IMR-90 (cell line): ENCODE results near the gene ADAMTS17. TPM values are rescaled to one million over a fixed set of nuclear protein-coding genes. Genes with fewer than 3 reads are reported as not detected.

Source experiments
- ATAC-seq: fragments of 200-7000 bp; cut with Tn5 transposase; 2 replicates; pipeline ENCODE4 v1.9.1; 2020; ENCODE audit warnings: low read depth, mild to moderate bottlenecking, moderate library complexity
- BruUV-seq: library from RNA; stranded (reverse); fragments of 400-500 nt; replicated peaks from 2 replicates; lab custom pipeline; 2021; lab: Mats Ljungman, UMichigan
- CTCF ChIA-PET: fragments of 300-600 bp; formaldehyde crosslinking; extraction: SDS; loops from one replicate; lab custom pipeline; 2021; ENCODE audit warnings: antibody characterized with exemption; lab: Yijun Ruan, JAX
- POLR2A ChIA-PET: fragments of 300-600 bp; sonication (Branson Sonifier 250); formaldehyde crosslinking; loops from one replicate; lab custom pipeline; 2022; ENCODE audit warnings: antibody characterized with exemption; ENCODE audit not compliant: unreplicated experiment; lab: Charles Lee
- DNase-seq: peaks from one replicate; pipeline ENCODE4 v3.0.0; 2013
- H2AFZ ChIP-seq: replicated peaks from 2 replicates; pipeline ENCODE3; 2013; ENCODE audit warnings: low read length, mild to moderate bottlenecking; ENCODE audit not compliant: poor library complexity
- H2AK5ac ChIP-seq: 2 replicates; pipeline ENCODE4 v1.6.1; 2013; ENCODE audit warnings: low read depth, low read length, inconsistent platforms
- H2AK9ac ChIP-seq: replicated peaks from 2 replicates; pipeline ENCODE3; 2013; ENCODE audit warnings: mild to moderate bottlenecking, low read depth, low read length, moderate library complexity; ENCODE audit not compliant: poor library complexity
- H2BK120ac ChIP-seq: 2 replicates; pipeline ENCODE4 v1.6.1; 2013; ENCODE audit warnings: low read depth, low read length, inconsistent platforms
- H2BK15ac ChIP-seq: 3 replicates; pipeline ENCODE4 v1.6.1; 2013; ENCODE audit warnings: low read depth, low read length, inconsistent platforms
- H2BK20ac ChIP-seq: 2 replicates; pipeline ENCODE4 v1.6.1; 2013; ENCODE audit warnings: low read depth, mild to moderate bottlenecking, inconsistent platforms, low read length, moderate library complexity
- H2BK5ac ChIP-seq: 2 replicates; pipeline ENCODE4 v1.6.1; 2013; ENCODE audit warnings: mild to moderate bottlenecking, low read depth, low read length, inconsistent platforms; ENCODE audit not compliant: poor library complexity, severe bottlenecking
- H3K14ac ChIP-seq: replicated peaks from 2 replicates; pipeline ENCODE4 v1.6.1; 2013; ENCODE audit warnings: low read depth, low read length, inconsistent platforms
- H3K18ac ChIP-seq: 2 replicates; pipeline ENCODE4 v1.6.1; 2013; ENCODE audit warnings: low read depth, low read length, control low read depth
- H3K23ac ChIP-seq: 2 replicates; pipeline ENCODE4 v1.6.1; 2013; ENCODE audit warnings: low read depth, low read length, inconsistent platforms
- H3K27ac ChIP-seq: 2 replicates; pipeline ENCODE4 v1.5.1; 2013; ENCODE audit warnings: mild to moderate bottlenecking, control low read depth, low read length; ENCODE audit not compliant: insufficient read depth
- H3K27me3 ChIP-seq: 2 replicates; pipeline ENCODE4 v1.6.1; 2013; ENCODE audit warnings: low read length; ENCODE audit not compliant: control insufficient read depth, insufficient read depth
- H3K36me3 ChIP-seq: 2 replicates; pipeline ENCODE4 v1.6.1; 2013; ENCODE audit warnings: low read length, mixed read lengths; ENCODE audit not compliant: control insufficient read depth, insufficient read depth
- H3K4ac ChIP-seq: 2 replicates; pipeline ENCODE4 v1.6.1; 2013; ENCODE audit warnings: low read depth, low read length, inconsistent platforms
- H3K4me1 ChIP-seq: 2 replicates; pipeline ENCODE4 v1.6.1; 2013; ENCODE audit warnings: low read length, mixed read lengths; ENCODE audit not compliant: control insufficient read depth, insufficient read depth
- H3K4me2 ChIP-seq: 2 replicates; pipeline ENCODE4 v1.6.1; 2013; ENCODE audit warnings: low read depth, mild to moderate bottlenecking, control low read depth, low read length, moderate library complexity
- H3K4me3 ChIP-seq: 2 replicates; pipeline ENCODE4 v1.5.1; 2013; ENCODE audit warnings: low read depth, mild to moderate bottlenecking, control low read depth, low read length, moderate library complexity; ENCODE audit not compliant: insufficient read depth
- H3K56ac ChIP-seq: 2 replicates; pipeline ENCODE4 v1.6.1; 2013; ENCODE audit warnings: low read length, inconsistent platforms; ENCODE audit not compliant: insufficient read depth; ENCODE audit errors: extremely low read depth
- H3K79me1 ChIP-seq, 2 experiments: 2 replicates each; pipeline ENCODE4 v1.6.1; 2013; ENCODE audit warnings: low read length in 2 of 2, inconsistent platforms in 1 of 2, low read depth in 1 of 2
- H3K9ac ChIP-seq: 2 replicates; pipeline ENCODE4 v1.6.1; 2013; ENCODE audit warnings: low read depth, low read length, control low read depth
- H3K9me1 ChIP-seq: 2 replicates; pipeline ENCODE4 v1.6.1; 2013; ENCODE audit warnings: low read length, inconsistent platforms; ENCODE audit not compliant: insufficient read depth
- H3K9me3 ChIP-seq: 2 replicates; pipeline ENCODE4 v1.6.1; 2013; ENCODE audit warnings: low read length; ENCODE audit not compliant: control insufficient read depth, insufficient read depth
- H4K20me1 ChIP-seq: 2 replicates; pipeline ENCODE4 v1.6.1; 2013; ENCODE audit warnings: low read length, inconsistent platforms; ENCODE audit not compliant: insufficient read depth
- H4K5ac ChIP-seq: 2 replicates; pipeline ENCODE4 v1.6.1; 2013; ENCODE audit warnings: mild to moderate bottlenecking, low read depth, low read length, control low read depth
- H4K8ac ChIP-seq, 2 experiments: 2 replicates each; pipeline ENCODE4 v1.6.1; 2013; ENCODE audit warnings: low read depth in 2 of 2, low read length in 2 of 2, control low read depth in 1 of 2, inconsistent platforms in 1 of 2
- H4K91ac ChIP-seq: 2 replicates; pipeline ENCODE4 v1.6.1; 2013; ENCODE audit warnings: low read depth, low read length, inconsistent platforms; ENCODE audit not compliant: insufficient read depth
- BHLHE40 ChIP-seq: fragments of 150-350 bp; IDR thresholded peaks from 2 replicates; pipeline ENCODE4 v1.6.1; 2016; ENCODE audit warnings: mild to moderate bottlenecking, low read depth, low read length
- CHD1 ChIP-seq: IDR thresholded peaks from 2 replicates; pipeline ENCODE4 v1.6.1; 2012; ENCODE audit warnings: low read depth, low read length, improper control_type of control experiment
- MAFK ChIP-seq: IDR thresholded peaks from 2 replicates; pipeline ENCODE4 v1.6.1; 2012; ENCODE audit warnings: low read depth, low read length, improper control_type of control experiment
- RCOR1 ChIP-seq: IDR thresholded peaks from 2 replicates; pipeline ENCODE4 v1.6.1; 2012; ENCODE audit warnings: mild to moderate bottlenecking, low read length, improper control_type of control experiment; ENCODE audit not compliant: insufficient replicate concordance
- WGBS, 2 experiments: methylation state at CpG; one replicate each; pipeline versions ENCODE4 v1.1.5 to v1.1.7; 2013; ENCODE audit warnings: missing lambda C conversion rate in 2 of 2; ENCODE audit not compliant: insufficient read length in 1 of 2; ENCODE audit errors: extremely low coverage in 2 of 2; 5-methylcytosine and 5-hydroxymethylcytosine counted together
- dilution Hi-C: fragments of 300-500 bp; cut with HindIII; formaldehyde crosslinking; loops from one replicate; pipeline ENCODE4 v1.14.3; 2018; ENCODE audit warnings: low sequenced_read_pairs; ENCODE audit not compliant: unreplicated experiment
- in situ Hi-C: fragments of 300-500 bp; cut with MboI; formaldehyde crosslinking; loops from 3 replicates; pipeline ENCODE4 v1.14.3; 2019; ENCODE audit warnings: low sequenced_read_pairs, inconsistent platforms, mixed read lengths
- intact Hi-C: fragments of 100-400 bp; cut with micrococcal nuclease; formaldehyde crosslinking; loops from 2 replicates; pipeline ENCODE4 v1.10.0; 2022
- polyA plus RNA-seq, 3 experiments: library from polyadenylated mRNA; depleted of rRNA; stranded (reverse); fragments of >200 nt; gene quantifications; 2 replicates each; pipeline ENCODE4 v1.2.3, GENCODE V29; 2012; ENCODE audit warnings: low replicate concordance in 1 of 3
- total RNA-seq: library from RNA; depleted of rRNA; stranded (reverse); fragments of >200 nt; gene quantifications from 2 replicates; pipeline ENCODE4 v1.2.3, GENCODE V29; 2012
- TF ChIP-seq, protein P1 (sequence below): fragments of 150-350 bp; IDR thresholded peaks from 2 replicates; pipeline ENCODE4 v1.6.1; 2017; ENCODE audit warnings: mild to moderate bottlenecking, antibody characterized with exemption, low read length, low read depth
- TF ChIP-seq, protein P2 (sequence below): fragments of 150-350 bp; IDR thresholded peaks from 2 replicates; pipeline ENCODE4 v1.6.1; 2016; ENCODE audit warnings: low read depth, mild to moderate bottlenecking, low read length, moderate library complexity, borderline replicate concordance
- TF ChIP-seq, protein P3 (sequence below): conservative IDR thresholded peaks from 2 replicates; pipeline ENCODE4 v1.5.1; 2012; ENCODE audit warnings: mild to moderate bottlenecking, low read depth, low read length, improper control_type of control experiment

Gene ADAMTS17
- total and polyA plus RNA-seq, 2 of the 4 experiments (the other 2 are of a cell fraction), result 0.03 TPM; not detected in 1

DNA sequence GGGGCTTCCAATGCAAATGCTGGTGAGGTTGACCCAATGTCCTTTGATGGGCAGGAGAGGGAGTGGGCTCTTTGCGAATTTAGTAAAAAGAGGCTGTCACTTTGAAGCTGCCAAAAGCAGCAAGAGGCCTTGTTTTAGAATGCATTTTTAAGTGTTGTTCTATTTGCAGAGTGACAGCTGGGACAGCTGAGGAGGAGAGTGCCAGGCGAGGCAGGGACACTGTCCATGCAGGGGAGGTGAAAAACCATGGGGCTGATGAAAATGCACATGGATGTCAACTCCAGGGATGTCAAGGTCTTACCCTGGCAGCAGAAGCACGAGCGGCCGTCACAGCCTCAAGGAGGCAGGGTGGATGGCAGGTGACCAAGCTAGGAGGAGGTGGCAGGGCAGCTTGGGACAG lies 279.8 kb downstream of the ADAMTS17 start:
- ATAC-seq (no peak), DNase-seq (no peak)
- H3K4me1 ChIP-seq, result no peaks in the 10 kb centered on the region
- H2BK5ac ChIP-seq, result no peak overlapping the region
- H3K27ac ChIP-seq, result no peak overlapping the region
- TF ChIP-seq, protein P1, sequence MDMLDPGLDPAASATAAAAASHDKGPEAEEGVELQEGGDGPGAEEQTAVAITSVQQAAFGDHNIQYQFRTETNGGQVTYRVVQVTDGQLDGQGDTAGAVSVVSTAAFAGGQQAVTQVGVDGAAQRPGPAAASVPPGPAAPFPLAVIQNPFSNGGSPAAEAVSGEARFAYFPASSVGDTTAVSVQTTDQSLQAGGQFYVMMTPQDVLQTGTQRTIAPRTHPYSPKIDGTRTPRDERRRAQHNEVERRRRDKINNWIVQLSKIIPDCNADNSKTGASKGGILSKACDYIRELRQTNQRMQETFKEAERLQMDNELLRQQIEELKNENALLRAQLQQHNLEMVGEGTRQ, result no peak
- TF ChIP-seq, protein P2, sequence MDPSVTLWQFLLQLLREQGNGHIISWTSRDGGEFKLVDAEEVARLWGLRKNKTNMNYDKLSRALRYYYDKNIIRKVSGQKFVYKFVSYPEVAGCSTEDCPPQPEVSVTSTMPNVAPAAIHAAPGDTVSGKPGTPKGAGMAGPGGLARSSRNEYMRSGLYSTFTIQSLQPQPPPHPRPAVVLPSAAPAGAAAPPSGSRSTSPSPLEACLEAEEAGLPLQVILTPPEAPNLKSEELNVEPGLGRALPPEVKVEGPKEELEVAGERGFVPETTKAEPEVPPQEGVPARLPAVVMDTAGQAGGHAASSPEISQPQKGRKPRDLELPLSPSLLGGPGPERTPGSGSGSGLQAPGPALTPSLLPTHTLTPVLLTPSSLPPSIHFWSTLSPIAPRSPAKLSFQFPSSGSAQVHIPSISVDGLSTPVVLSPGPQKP, result no peak
- TF ChIP-seq BHLHE40, result no peak
- TF ChIP-seq CHD1, result no peak
- no peak for TF ChIP-seq RCOR1
- no peak for TF ChIP-seq MAFK
- TF ChIP-seq, protein P3, sequence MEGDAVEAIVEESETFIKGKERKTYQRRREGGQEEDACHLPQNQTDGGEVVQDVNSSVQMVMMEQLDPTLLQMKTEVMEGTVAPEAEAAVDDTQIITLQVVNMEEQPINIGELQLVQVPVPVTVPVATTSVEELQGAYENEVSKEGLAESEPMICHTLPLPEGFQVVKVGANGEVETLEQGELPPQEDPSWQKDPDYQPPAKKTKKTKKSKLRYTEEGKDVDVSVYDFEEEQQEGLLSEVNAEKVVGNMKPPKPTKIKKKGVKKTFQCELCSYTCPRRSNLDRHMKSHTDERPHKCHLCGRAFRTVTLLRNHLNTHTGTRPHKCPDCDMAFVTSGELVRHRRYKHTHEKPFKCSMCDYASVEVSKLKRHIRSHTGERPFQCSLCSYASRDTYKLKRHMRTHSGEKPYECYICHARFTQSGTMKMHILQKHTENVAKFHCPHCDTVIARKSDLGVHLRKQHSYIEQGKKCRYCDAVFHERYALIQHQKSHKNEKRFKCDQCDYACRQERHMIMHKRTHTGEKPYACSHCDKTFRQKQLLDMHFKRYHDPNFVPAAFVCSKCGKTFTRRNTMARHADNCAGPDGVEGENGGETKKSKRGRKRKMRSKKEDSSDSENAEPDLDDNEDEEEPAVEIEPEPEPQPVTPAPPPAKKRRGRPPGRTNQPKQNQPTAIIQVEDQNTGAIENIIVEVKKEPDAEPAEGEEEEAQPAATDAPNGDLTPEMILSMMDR, result no peak
- H3K27me3 ChIP-seq, result peaks cover 2% of the 10 kb centered on the region; the same call in 1 of the 2 replicates
- H2BK20ac ChIP-seq, result no peak overlapping the region
- intact Hi-C loops (no loop called here), in situ Hi-C loops (no loop called here), dilution Hi-C loops (no loop called here)
- H3K4ac ChIP-seq, result no peak overlapping the region
- no peak overlapping the region for H2AFZ ChIP-seq
- no TSS peak for BruUV-seq
- no peak overlapping the region for H2AK9ac ChIP-seq
- ChIA-PET POLR2A (no interaction called here), CTCF (no interaction called here)
- no peaks in the 10 kb centered on the region for H3K79me1 ChIP-seq
- no peak overlapping the region for H3K4me3 ChIP-seq
- no peak overlapping the region for H3K18ac ChIP-seq
- no peak overlapping the region for H3K23ac ChIP-seq
- H3K56ac ChIP-seq, result no peak overlapping the region
- no peak overlapping the region for H4K5ac ChIP-seq
- peaks cover 7% of the 10 kb centered on the region for H3K9me3 ChIP-seq
- H2BK120ac ChIP-seq, result no peak overlapping the region
- H3K9ac ChIP-seq, result no peak overlapping the region
- no peak overlapping the region for H2AK5ac ChIP-seq
- no peaks in the 10 kb centered on the region for H4K20me1 ChIP-seq
- H4K8ac ChIP-seq, result no peak overlapping the region
- no peaks in the 10 kb centered on the region for H3K9me1 ChIP-seq
- 41% methylated on average over 5 of the region's 5 CpGs; no CpG with 5 or more reads in 1 of the 2 experiments for WGBS, 2 experiments
- no peak overlapping the region for H4K91ac ChIP-seq
- no peaks in the 10 kb centered on the region for H3K36me3 ChIP-seq
- no peak overlapping the region for H2BK15ac ChIP-seq
- no peak overlapping the region for H3K14ac ChIP-seq
- no peak overlapping the region for H3K4me2 ChIP-seq
